PC-3 (cell line): ENCODE measurements around the gene P4HTM.

Source experiments
- CTCF ChIP-seq: fragments of 300-600 bp; sonication (generic); conservative IDR thresholded peaks from 2 replicates; pipeline ENCODE4 v1.5.1; 2017; ENCODE audit warnings: antibody characterized with exemption, low read depth, mild to moderate bottlenecking, low read length
- EZH2 ChIP-seq: fragments of 300-600 bp; sonication (generic); IDR thresholded peaks from one replicate; pipeline ENCODE4 v1.6.1; 2017; ENCODE audit warnings: antibody characterized with exemption, mild to moderate bottlenecking, low read length; ENCODE audit not compliant: unreplicated experiment

- TF ChIP-seq EZH2 (no peak), CTCF (peak; percentile 51)
These were observed at the start of gene P4HTM for GRCh38 chr3:48989796-48990635.
